ENCODE results near the gene CCDC141.

The CCDC141 gene

GRCh38 chr2:178865146-178865936 lies 184.6 kb downstream of the CCDC141 start:
- DNase-seq (ENCODE audit: low read depth in 2 of 2): no peak

GRCh38 chr2:178863856-178864620 lies 185.9 kb downstream of the CCDC141 start:
- no peak for DNase-seq (ENCODE audit: low read depth in 2 of 2)

- no peak for DNase-seq (ENCODE audit: low read depth in 2 of 2)
These were observed 186.6 kb downstream of the CCDC141 start for GRCh38 chr2:178863130-178863855.

DNA sequence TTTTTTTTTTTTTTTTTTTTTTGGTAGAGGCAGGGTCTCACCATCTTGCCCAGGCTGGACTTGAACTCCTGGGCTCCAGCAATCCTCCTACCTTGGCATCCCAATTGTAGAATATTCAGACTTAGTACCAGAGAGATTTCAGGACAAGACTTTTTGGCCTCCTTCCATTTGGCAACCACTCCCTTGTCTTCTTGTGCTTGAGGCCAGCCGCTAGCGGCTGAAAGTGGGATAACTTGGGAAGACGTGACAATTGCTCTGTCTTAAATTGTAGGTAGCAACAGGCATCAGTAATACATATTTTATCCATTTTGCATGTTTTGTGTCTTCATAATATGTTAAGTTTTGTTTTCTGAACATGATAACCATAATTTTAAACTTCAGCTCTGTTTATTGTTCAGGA lies 189.4 kb downstream of the CCDC141 start:
- no peak for DNase-seq (ENCODE audit: low read depth in 2 of 2)

DNA sequence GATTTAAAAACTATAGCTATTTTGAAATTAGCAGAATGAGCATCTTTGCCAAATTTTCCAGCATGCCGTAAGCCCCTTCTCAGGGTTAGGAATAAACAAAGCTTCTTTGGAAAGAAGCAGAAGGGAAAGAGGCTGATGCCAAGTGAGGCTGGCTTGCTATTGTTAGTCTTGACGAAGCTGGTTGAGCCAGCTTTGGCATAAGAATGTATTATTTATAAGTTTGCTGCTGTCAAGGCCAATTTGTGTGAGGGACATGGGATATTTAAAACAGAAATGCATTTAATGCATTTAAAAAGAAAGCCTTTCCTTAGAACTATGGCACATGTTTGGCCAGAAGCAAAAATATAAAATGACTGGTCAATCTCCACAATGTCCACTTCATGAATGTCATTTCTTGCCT lies 190.2 kb downstream of the CCDC141 start:
- DNase-seq (ENCODE audit: low read depth in 2 of 2): no peak

DNA sequence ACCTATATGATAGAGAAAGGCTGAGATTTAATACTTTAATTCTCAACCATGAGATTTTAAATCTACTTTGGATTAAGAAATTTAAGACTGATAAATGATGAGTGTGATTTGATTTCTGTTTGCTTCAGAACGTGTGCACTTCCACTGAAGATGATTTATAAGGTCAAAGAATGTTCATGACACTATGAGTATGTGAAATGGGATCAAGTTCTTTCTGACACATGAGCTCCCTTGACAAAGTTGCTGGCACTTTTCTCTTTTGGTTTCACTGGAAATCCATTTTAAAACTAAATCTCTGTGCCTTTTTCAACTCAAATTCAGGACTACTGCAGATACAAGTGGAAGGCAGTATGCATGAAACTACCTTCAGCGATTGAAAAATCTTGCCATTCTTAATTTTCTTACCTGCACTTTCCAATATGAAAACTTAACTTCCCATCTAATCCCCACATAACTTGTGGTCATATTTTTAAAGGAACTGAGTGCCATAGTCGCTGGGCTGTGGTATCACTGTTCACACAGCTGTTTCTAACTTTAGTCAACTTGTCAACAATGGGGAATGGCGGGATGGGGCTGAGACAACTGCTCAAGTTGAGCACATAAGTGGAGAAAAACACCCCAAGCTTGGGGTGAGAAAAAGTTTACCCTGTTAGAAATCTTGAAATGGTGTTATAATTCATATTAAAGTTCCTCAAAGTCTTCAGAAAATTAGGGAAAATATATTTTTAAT lies 190.9 kb downstream of the CCDC141 start:
- no peak for DNase-seq (ENCODE audit: low read depth in 2 of 2)

- no peak for DNase-seq (ENCODE audit: low read depth in 2 of 2)
These were observed 194.8 kb downstream of the CCDC141 start for GRCh38 chr2:178855151-178855550.

GRCh38 chr2:178848335-178848734 lies 201.6 kb downstream of the CCDC141 start:
- DNase-seq (ENCODE audit: low read depth in 2 of 2): no peak

- DNase-seq (ENCODE audit: low read depth in 2 of 2): no peak
These were observed 203.5 kb downstream of the CCDC141 start for GRCh38 chr2:178846458-178846802.

GRCh38 chr2:178845566-178846457 lies 204.1 kb downstream of the CCDC141 start:
- no peak for DNase-seq (ENCODE audit: low read depth in 2 of 2)

GRCh38 chr2:178844701-178845100 lies 205.2 kb downstream of the CCDC141 start:
- DNase-seq (ENCODE audit: low read depth in 2 of 2): no peak

DNA sequence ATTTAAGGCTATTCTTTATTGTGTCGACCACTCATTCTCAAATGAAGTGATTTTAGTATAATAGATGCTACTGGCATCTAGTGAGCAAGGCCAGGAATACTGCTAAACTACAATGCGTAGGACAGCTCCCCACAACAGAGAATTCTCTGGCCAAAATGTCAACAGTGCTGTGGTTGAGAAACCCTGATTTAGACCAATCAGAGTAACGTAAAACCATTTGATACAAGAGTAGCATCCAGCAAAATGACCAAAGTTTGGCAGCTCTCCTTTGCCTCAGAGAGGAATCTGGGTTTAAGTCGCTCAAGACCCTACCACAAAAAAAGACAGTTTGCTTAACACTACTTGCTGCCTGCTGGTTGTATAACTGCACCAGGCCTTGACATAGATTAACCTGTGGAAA lies 205.7 kb downstream of the CCDC141 start:
- DNase-seq (ENCODE audit: low read depth in 2 of 2): no peak

- no peak for DNase-seq (ENCODE audit: low read depth in 2 of 2)
These were observed 206.2 kb downstream of the CCDC141 start for GRCh38 chr2:178843697-178844096.

DNA sequence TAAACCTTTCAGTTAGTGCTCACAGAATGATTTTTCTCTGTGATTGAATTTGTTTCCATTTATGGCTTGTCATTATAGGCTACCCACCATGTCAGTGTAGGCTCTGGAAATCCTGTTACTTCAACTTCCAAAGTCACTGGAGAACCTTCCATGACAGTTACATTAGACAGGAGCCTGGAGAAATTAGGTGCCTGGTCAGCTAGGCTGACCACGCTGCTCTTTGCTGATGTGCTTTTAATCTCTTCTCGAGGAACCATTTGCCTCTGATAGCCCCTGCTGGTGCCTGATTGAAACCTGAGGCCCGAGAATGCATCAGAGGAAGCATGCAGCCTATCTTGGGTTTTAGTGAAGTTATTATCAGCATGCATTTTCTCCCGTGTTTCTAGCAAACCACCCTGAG lies 213.1 kb downstream of the CCDC141 start:
- DNase-seq (ENCODE audit: low read depth in 2 of 2): no peak

- DNase-seq (ENCODE audit: low read depth in 2 of 2): no peak
These were observed 215.9 kb downstream of the CCDC141 start for GRCh38 chr2:178834086-178834485.

- DNase-seq (ENCODE audit: low read depth in 2 of 2): no peak
These were observed 216.6 kb downstream of the CCDC141 start for GRCh38 chr2:178833382-178833781.

GRCh38 chr2:178830451-178830850 lies 219.5 kb downstream of the CCDC141 start:
- DNase-seq (ENCODE audit: low read depth in 2 of 2): no peak

- DNase-seq (ENCODE audit: low read depth in 2 of 2): no peak
These were observed 220.0 kb downstream of the CCDC141 start for GRCh38 chr2:178829981-178830380.

- DNase-seq (ENCODE audit: low read depth in 2 of 2): no peak
These were observed 220.5 kb downstream of the CCDC141 start for GRCh38 chr2:178829299-178829960.

- DNase-seq (ENCODE audit: low read depth in 2 of 2): no peak
These were observed 221.5 kb downstream of the CCDC141 start for GRCh38 chr2:178828486-178828881.
